SK-N-SH treated with all-trans-retinoic acid at 6 μM for 48 hours (cell line): ENCODE measurements around the gene CES5A.

Experiments used
- CSRNP3 ChIP-seq: fragments of 250-450 bp; sonication (Bioruptor Pico); IDR thresholded peaks from 2 replicates; pipeline ENCODE4 v1.5.1; 2021; ENCODE audit warnings: mild to moderate bottlenecking, moderate library complexity
- RARB ChIP-seq: fragments of 250-450 bp; sonication (Bioruptor Pico); IDR thresholded peaks from 2 replicates; pipeline ENCODE4 v1.8.0; 2021; ENCODE audit warnings: mild to moderate bottlenecking, moderate library complexity

- TF ChIP-seq RARB = no peak
- no peak for TF ChIP-seq CSRNP3 (CRISPR knock-in tag)
Measured at GRCh38 chr16:55824473-55825000, 50.6 kb downstream of the CES5A start.
